Ramos (cell line): ENCODE measurements around the gene SARS1.

Experiments used
- in situ Hi-C: fragments of 300-500 bp; cut with MboI; formaldehyde crosslinking; loops from one replicate; pipeline ENCODE4 v1.14.3; 2022; ENCODE audit warnings: low sequenced_read_pairs; ENCODE audit not compliant: unreplicated experiment

SARS1 gene

GRCh38 chr1:109225308-109225707, 11.6 kb downstream of the SARS1 start:
- in situ Hi-C loops, result no loop called here

DNA sequence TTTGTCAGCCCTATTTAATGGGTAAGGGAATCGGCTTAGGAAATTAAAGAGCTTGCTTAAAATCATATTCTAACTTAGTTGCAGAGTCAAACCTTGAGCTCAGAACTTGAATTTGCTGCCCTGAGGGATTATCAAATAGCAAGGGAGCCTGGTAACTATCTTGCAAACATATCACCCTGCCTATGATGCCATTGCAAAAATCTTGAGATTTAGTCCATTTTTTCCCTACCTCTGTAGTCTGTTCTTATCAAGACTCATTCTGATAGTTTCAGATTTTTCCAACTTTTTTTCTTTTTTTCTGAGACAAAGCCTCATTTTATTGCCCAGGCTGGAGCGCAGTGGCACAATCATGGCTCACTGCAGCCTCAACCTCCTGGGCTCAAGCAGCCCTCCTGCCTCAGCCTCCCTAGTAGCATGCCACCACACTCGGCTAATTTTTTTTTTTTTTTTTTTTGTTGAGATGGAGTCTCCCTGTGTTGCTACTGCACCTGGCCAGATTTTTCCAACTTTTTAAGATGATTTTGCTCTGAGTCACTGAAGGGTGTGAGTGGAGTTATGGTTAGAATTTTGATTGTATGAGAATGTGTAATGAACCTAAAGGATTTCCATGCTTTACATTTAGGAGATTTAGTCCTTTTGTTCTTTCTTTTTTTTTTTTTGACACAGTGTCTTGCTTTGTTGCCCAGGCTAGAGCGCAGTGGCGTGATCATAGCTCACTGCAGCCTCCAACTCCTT, 12.2 kb downstream of the SARS1 start:
- in situ Hi-C loops, result no loop called here

DNA sequence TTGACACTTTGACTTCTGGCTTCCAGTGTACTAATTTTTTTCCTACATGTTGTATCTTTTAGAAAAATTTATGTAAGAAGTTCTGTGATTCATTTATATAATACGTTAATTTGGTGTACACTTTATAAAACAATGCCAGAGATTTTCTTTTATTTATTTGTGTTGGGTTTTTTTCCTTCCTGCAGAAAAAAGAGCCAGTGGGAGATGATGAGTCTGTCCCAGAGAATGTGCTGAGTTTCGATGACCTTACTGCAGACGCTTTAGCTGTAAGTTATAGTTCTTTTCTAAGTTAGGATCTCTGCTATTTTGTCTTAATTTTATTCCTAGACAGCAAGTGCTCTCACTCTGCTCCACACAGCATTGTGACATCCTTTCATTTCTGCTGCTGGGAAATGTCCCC, 14.4 kb downstream of the SARS1 start:
- in situ Hi-C loops, result no loop called here

DNA sequence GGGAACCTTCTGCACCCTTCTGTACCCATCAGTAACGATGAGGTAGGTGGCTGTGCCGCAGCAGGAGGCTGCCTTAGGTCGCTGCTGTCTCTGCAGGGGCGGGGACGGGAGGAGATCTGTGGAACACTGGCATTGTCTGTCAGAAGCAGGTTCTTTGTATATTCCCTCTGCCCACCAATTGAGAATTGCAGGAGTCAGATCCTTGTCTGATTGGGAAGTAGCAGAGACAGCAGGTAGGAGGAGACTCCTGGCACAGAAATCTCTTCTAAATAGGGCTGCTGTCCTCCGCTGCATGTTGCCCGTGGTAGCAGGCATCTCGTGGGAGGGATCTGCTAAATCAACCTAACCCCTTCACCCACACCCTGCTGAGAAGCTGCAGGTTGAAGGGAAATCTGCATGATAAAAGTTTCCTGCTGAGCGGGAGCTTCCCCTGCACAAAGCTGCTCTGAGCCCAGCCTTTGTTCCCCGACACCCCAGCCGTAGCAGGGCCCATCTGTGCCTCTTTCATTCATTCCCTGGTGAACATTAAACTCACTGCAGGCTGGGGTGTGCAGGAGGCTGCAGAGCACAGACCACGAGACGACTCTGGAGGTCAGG, 15.9 kb downstream of the SARS1 start:
- in situ Hi-C loops, result no loop called here

DNA sequence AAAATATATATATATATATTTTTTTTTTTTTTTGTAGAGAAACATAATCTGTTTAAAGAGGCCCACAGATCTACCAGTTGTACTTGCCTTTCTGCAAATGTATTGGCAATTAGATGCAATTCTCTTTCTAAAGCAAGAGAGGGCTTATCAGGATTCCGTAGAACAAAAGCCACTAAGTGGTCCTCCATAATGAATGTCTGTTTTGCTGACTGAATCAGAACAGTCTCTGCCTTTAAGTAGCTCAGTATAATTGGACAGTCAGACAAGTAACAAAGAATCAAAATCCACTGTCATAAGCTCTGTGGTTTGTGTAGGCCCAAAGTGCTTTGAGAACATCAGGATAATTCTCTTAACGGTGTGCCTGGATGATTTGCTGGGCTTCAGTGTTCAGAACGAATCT, 17.3 kb downstream of the SARS1 start:
- in situ Hi-C loops, result no loop called here

- in situ Hi-C loops, result no loop called here
Observed at GRCh38 chr1:109235137-109235536, 21.4 kb downstream of the SARS1 start.

GRCh38 chr1:109237512-109237911, 23.8 kb downstream of the SARS1 start:
- in situ Hi-C loops, result no loop called here

- in situ Hi-C loops, result no loop called here
Observed at GRCh38 chr1:109238382-109238781, 24.7 kb downstream of the SARS1 start.

DNA sequence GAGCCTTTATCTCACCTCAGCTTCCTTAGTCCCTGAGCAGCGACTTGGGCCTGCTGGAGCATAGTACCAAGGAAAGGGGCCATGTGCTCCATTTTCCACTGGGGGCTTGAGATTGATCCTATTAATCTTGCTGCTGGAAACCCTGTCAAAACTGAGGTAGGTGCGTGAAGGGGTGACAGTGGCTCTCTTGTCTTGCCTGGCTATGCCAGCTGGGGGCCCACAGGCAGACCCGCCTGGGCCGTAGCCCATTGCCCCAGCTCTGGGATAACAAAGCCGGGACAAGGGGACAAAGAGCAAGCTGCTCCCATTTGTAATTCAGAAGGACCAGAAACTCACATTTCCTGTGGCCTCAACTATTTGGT, 25.3 kb downstream of the SARS1 start:
- in situ Hi-C loops, result no loop called here

DNA sequence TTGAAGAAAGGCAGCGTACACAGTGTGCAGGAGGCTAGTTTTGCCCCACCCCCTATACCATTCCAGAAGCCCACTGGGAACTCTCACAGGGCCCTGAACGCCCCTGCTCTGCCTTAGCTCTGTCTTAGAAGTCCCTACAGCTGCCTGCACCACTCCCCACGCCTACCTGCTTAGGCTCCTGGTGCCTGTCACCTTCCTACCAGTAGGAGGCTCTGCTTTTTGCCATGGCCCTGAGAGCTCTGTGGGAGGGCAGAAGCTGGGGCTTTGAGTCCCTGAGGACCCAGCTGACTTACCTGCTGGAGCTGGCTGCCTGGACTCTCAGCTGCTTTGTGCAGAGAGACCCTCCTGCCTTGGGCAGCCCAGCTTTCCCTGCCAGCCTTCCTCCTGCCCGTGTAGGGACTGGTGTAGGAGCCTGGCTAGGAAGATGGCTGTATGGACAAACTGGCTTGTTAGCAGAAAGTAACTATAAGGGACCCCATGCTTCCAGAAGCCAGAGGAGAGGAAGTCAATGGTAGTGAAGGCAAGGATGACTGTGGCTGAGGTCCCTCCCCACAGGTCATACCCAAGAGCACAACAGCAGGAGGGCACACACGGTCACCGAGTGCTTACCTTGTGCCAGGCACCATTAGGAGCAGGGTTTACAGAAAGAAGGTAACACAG, 25.8 kb downstream of the SARS1 start:
- in situ Hi-C loops, result no loop called here

- in situ Hi-C loops, result no loop called here
Observed at GRCh38 chr1:109240158-109241152, 26.7 kb downstream of the SARS1 start.

GRCh38 chr1:109241344-109241743, 27.6 kb downstream of the SARS1 start:
- in situ Hi-C loops, result no loop called here

DNA sequence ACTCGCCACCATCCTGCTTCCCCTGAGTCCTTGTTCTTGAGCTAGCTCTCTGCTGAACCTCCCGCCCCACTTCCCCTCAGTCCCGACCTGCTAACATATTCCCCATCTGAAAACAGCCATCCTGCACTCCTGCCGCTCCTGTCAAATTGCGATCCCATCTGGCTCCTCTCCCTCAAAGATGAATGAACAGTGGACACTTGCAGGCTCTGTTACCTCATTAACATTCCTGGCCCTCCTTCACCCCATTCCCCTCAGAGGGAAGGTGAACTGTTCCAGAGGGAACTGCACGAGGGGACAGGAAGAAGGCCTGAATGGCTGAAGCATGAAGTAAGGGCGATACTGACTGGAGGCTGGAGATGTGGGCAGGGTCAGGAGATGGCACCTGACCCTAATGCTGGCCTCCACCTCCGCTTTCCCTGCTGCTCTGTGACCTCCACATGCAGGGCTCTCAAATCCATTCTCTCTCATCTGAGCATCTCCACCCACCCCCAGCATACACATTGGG, 28.2 kb downstream of the SARS1 start:
- in situ Hi-C loops, result no loop called here

GRCh38 chr1:109242387-109242786, 28.7 kb downstream of the SARS1 start:
- in situ Hi-C loops, result no loop called here

GRCh38 chr1:109243221-109243620, 29.5 kb downstream of the SARS1 start:
- in situ Hi-C loops, result no loop called here

DNA sequence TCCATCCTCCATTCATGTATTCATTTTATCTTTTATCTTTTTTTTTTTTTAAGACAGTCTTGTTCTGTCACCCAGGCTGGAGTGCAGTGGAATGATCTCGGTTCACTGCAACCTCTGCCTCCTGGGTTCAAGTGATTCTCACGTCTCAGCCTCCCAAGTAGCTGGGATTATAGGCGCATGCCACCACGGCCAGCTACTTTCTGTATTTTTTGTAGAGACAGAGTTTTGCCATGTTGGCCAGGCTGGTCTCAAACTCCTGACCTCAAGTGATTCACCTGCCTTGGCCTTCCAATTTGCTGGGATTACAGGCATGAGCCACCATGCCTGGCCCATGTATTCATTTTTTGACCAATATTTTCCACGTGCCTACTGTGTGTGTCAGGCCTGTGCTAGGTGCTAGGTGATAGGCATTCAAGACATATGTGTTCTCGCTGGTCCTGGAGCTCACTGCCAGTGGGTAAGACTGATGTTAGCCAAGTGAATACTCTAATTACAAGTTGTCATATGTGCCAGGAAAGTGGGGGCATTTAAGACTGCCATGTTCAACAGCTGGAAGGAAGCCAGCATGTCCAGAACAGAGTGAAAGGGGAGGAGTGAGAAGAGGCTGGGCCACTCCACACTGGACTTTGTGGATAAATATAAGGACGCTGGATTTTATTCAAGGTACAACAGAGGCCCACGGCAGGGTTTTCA, 30.3 kb downstream of the SARS1 start:
- in situ Hi-C loops, result no loop called here

GRCh38 chr1:109246141-109246551, 32.4 kb downstream of the SARS1 start:
- in situ Hi-C loops, result no loop called here

- in situ Hi-C loops, result no loop called here
Observed at GRCh38 chr1:109247401-109248365, 34.0 kb downstream of the SARS1 start.

GRCh38 chr1:109248444-109248796, 34.7 kb downstream of the SARS1 start:
- in situ Hi-C loops, result no loop called here
